Peyer's patch (tissue), 4 donors: ENCODE measurements around the gene NLRP6.

Source experiments
- POLR2A ChIP-seq, 2 donors: fragments of 450-650 bp; IDR thresholded peaks; one replicate each; pipeline ENCODE4 v1.5.1; 2017; ENCODE audit warnings: antibody characterized with exemption in 2 of 2, mild to moderate bottlenecking in 2 of 2, moderate library complexity in 2 of 2
- TF ChIP-seq, protein P1 (sequence below), 6 experiments: fragments of 450-650 bp in 4 of 6; fragments of 200-600 bp in 2 of 6; sonication (generic) in 1 of 6; IDR thresholded peaks; one replicate each; pipeline ENCODE4 v1.5.1; 2017 to 2019; ENCODE audit warnings: antibody characterized with exemption in 6 of 6, mild to moderate bottlenecking in 3 of 6, moderate library complexity in 1 of 6

DNA sequence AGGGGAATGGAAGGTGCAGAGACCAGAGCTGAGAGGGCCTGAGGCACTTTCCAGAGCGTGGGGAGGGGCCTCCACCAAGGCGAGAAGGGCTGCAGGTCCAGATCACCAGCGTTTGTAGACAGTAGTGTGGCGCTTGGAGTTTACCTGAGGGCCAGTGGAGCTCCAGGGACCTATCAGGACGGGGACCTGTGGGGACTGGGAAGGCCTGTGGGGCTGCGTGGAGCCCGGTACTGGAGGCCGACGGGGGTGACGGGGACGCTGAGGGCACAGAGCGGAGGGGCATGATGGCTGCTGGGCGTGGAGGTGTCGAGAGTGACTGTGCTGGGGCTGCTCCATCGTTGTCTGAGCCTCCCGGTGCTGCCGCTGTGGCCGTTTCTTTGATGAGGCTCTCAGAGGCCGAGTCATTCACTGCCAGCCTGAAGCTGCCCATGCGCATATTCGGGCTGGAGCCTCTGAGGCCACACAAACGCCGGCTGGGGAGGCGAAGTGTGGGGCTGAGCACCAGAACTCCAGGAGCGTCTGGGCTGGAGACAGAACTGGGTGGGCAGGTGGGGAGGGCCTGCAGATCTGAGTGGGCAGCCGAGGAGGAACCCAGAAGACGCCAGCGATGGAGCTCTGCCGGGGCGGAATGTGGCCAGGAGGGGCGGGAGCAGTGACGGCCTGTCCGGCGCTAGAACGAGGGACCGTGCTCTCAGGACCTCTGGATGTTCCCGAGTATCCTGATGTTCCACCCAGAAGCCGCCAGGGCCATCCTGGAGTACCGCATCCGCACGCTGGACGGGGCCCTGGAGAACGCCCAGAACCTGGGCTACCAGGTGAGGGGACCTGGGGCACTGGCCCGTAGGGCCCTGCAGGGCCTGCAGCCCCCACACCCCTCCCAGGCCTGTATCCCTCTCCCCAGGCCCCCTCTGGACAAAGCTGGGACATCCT is 13.3 kb downstream of the NLRP6 start:
- TF ChIP-seq, protein P1, sequence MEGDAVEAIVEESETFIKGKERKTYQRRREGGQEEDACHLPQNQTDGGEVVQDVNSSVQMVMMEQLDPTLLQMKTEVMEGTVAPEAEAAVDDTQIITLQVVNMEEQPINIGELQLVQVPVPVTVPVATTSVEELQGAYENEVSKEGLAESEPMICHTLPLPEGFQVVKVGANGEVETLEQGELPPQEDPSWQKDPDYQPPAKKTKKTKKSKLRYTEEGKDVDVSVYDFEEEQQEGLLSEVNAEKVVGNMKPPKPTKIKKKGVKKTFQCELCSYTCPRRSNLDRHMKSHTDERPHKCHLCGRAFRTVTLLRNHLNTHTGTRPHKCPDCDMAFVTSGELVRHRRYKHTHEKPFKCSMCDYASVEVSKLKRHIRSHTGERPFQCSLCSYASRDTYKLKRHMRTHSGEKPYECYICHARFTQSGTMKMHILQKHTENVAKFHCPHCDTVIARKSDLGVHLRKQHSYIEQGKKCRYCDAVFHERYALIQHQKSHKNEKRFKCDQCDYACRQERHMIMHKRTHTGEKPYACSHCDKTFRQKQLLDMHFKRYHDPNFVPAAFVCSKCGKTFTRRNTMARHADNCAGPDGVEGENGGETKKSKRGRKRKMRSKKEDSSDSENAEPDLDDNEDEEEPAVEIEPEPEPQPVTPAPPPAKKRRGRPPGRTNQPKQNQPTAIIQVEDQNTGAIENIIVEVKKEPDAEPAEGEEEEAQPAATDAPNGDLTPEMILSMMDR (IDR thresholded peaks at IDR 0.05), result no peak
- no peak for TF ChIP-seq POLR2A (IDR thresholded peaks at IDR 0.05)
